Omental fat pad (tissue), 4 donors: Measurements from ENCODE around the gene MC5R. TPM values are rescaled to one million over a fixed set of nuclear protein-coding genes. Genes with fewer than 3 reads are reported as not detected.
"Not testable (repeated sequence)": the region's sequence is repeated elsewhere in the genome, so short reads cannot be mapped to it uniquely, and the experiment has no call there.

Experiments used
- ATAC-seq: fragments of 150-250 bp; one replicate; pipeline ENCODE4 v1.9.1; 2016; ENCODE audit warnings: mild to moderate bottlenecking, moderate library complexity; ENCODE audit not compliant: low FRiP score
- DNase-seq: peaks from one replicate; pipeline ENCODE4 v3.0.0-alpha.2; 2019; ENCODE audit warnings: low spot score
- total RNA-seq, 4 donors: library from RNA; depleted of rRNA; stranded (reverse); fragments of >200 nt; gene quantifications; one replicate each; pipeline ENCODE4 v1.1.0, GENCODE V29; 2016
- TF ChIP-seq, protein P1 (sequence below), 3 donors: fragments of 450-650 bp; IDR thresholded peaks; one replicate each; pipeline ENCODE4 v1.5.1; 2016 to 2017; ENCODE audit warnings: antibody characterized with exemption in 3 of 3, mild to moderate bottlenecking in 3 of 3, moderate library complexity in 2 of 3

Gene MC5R
- total RNA-seq, 4 donors from 2014 or later = 0.36 to 1.2 TPM; not detected in 2

DNA sequence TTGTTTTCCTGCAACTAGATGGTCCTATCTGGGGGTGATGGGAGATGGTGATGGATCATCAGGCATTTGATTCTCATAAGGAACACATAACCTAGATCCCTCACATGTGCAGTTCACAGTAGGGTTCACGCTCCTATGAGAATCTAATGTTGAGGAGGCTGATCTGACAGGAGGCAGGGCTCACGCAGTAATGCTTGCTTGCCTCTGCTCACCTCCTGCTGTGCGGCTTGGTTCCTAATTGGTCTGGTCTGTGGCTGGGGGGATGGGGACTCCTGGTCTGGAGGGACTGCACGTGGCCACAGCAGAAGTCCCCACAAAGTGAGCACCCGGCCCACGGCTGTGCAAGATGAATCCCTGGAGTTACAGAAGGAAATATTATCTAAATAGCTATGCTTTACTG, 11.3 kb downstream of the MC5R start:
- DNase-seq = no peak
- no peak for ATAC-seq
- TF ChIP-seq, protein P1, sequence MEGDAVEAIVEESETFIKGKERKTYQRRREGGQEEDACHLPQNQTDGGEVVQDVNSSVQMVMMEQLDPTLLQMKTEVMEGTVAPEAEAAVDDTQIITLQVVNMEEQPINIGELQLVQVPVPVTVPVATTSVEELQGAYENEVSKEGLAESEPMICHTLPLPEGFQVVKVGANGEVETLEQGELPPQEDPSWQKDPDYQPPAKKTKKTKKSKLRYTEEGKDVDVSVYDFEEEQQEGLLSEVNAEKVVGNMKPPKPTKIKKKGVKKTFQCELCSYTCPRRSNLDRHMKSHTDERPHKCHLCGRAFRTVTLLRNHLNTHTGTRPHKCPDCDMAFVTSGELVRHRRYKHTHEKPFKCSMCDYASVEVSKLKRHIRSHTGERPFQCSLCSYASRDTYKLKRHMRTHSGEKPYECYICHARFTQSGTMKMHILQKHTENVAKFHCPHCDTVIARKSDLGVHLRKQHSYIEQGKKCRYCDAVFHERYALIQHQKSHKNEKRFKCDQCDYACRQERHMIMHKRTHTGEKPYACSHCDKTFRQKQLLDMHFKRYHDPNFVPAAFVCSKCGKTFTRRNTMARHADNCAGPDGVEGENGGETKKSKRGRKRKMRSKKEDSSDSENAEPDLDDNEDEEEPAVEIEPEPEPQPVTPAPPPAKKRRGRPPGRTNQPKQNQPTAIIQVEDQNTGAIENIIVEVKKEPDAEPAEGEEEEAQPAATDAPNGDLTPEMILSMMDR (IDR thresholded peaks at IDR 0.05) = no peak

DNA sequence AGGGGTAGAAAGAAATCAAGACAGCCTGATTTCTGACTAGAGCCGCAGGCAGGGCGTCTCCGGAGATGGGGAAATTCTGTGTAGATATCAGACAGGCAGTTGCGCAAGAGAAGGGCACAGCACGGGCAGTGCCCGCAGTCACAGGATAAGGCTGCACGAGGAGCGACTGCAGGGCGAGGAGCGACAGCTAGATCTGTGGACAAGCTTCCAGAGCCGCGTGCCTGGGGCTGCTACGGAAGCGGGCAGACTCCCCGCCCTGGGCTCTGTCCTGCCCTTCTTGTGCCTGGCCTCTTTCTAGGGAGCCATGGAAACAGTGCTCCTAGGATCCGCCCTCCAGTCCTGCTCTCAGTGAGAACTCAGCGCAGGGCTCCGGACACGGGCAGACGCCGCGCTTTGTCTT, 12.6 kb downstream of the MC5R start:
- DNase-seq = no peak
- TF ChIP-seq, protein P1 (IDR thresholded peaks at IDR 0.05) = no peak
- no peak for ATAC-seq

DNA sequence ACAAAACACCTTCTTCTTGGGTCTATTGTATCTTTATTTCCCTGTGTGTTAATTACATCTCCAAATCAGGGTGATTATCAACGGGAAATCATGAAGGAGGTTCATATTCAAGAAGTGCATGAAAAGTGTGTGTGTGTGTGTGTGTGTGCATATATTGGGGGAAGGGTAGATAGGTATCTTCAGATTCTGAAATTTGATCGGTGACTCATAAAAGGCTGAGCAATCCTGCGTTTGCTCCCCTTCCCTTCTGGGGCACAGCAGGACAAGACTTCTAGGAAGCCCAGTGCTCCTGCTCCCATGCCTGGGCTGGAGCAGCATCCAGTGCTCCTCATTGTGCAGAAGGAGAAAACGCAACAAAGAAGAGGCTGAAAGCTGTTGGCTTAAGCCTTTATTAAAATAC, 25.8 kb downstream of the MC5R start:
- ATAC-seq (no peak), DNase-seq (no peak)
- TF ChIP-seq, protein P1 (IDR thresholded peaks at IDR 0.05) = no peak

DNA sequence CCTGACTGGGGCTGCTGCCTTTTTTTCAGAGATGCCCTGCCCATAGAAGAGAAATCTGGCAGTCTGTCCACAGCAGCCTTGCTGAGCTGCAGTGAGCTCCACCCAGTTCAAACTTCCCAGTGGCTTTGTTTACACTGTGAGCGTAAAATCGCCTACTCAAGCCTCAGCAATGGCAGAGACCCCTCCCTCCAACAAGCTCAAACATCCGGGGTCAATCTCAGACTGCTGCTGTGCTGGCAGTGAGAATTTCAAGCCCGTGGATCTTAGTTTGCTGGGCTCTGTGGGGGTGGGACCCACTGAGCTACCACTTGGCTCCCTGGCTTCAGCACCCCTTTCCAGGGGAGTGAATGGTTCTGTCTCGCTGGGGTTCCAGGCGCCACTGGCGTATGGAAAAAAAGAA, 38.9 kb downstream of the MC5R start:
- not testable (repeated sequence) for ATAC-seq

DNA sequence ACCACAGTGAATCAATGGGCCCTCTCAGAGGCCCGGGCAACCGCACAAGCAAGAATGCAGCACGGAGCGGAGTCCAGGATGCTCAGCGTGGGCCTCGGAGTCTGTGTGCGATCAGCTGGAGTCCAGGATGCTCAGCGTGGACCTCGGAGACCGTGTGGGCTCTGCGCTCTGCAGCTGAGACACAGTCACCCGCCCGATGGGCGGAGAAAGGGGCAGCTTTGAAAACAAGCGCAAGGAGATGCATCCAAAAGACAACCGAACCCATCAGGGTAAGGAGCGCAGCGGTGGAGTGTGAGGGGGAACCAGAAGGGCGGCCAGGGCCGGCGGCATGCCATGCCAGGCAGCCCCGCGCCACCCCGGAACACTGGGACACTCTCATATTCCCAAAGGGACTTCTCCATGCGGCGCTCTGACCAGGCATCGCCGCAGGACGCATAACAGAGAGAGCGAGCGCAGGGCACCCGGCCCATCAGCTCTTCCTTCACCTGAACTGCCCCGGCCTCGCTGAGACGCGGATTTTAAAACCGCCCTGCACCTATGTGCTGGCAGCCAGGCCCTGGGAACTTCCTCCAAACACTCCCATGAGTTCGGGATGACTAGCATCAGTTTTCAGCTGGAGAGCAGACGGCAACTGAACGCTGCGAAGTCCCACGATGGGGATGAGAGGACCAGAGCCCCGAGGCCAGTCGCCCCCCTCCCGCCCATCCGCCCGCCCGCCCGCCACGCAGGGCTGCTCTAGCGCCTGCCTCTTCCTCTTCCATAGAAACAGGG, 44.7 kb downstream of the MC5R start:
- no peak for ATAC-seq
- DNase-seq = no peak

More for the DNA sequence above, 38.9 kb downstream of the MC5R start:
- not testable (repeated sequence) for DNase-seq

GRCh38 chr18:13871701-13872100, 47.8 kb downstream of the MC5R start:
- DNase-seq = no peak
- ATAC-seq = no peak
- TF ChIP-seq, protein P1 (IDR thresholded peaks at IDR 0.05) = no peak

More for the DNA sequence above, 44.7 kb downstream of the MC5R start:
- TF ChIP-seq, protein P1 (IDR thresholded peaks at IDR 0.05) = no peak

GRCh38 chr18:13872373-13872772, 48.4 kb downstream of the MC5R start:
- ATAC-seq (no peak), DNase-seq (no peak)
- TF ChIP-seq, protein P1 (IDR thresholded peaks at IDR 0.05) = no peak
